GM18511 (cell line): ENCODE measurements around the gene RNLS.
A peak's percentile ranks its signal among the peaks of the same experiment; 100 is the strongest.

Experiments used
- ATAC-seq: cut with Tn5 transposase; IDR thresholded peaks from one replicate; pipeline ENCODE4 v1.9.1; 2021; ENCODE audit warnings: mild to moderate bottlenecking, moderate library complexity; ENCODE audit not compliant: unreplicated experiment

The RNLS gene

GRCh38 chr10:88553116-88553752, 29.9 kb downstream of the RNLS start:
- ATAC-seq: peak; percentile 67

GRCh38 chr10:88551246-88551645, 31.9 kb downstream of the RNLS start:
- no peak for ATAC-seq

- ATAC-seq: no peak
Measured at GRCh38 chr10:88546497-88546896, 36.6 kb downstream of the RNLS start.

- ATAC-seq: no peak
Measured at GRCh38 chr10:88545359-88545758, 37.8 kb downstream of the RNLS start.

GRCh38 chr10:88544140-88544870, 38.8 kb downstream of the RNLS start:
- ATAC-seq: no peak

- no peak for ATAC-seq
Measured at GRCh38 chr10:88542522-88542921, 40.6 kb downstream of the RNLS start.

GRCh38 chr10:88541116-88541626, 41.9 kb downstream of the RNLS start:
- ATAC-seq: no peak

- no peak for ATAC-seq
Measured at GRCh38 chr10:88540351-88540750, 42.8 kb downstream of the RNLS start.

- no peak for ATAC-seq
Measured at GRCh38 chr10:88538048-88538447, 45.1 kb downstream of the RNLS start.

GRCh38 chr10:88537322-88537721, 45.8 kb downstream of the RNLS start:
- ATAC-seq: no peak

- ATAC-seq: no peak
Measured at GRCh38 chr10:88536437-88536836, 46.7 kb downstream of the RNLS start.

GRCh38 chr10:88534072-88534665, 48.9 kb downstream of the RNLS start:
- ATAC-seq: no peak

GRCh38 chr10:88531392-88532052, 51.6 kb downstream of the RNLS start:
- no peak for ATAC-seq

GRCh38 chr10:88530629-88531391, 52.3 kb downstream of the RNLS start:
- ATAC-seq: no peak

- ATAC-seq: no peak
Measured at GRCh38 chr10:88530093-88530492, 53.0 kb downstream of the RNLS start.

- ATAC-seq: no peak
Measured at GRCh38 chr10:88528806-88529570, 54.1 kb downstream of the RNLS start.

- no peak for ATAC-seq
Measured at GRCh38 chr10:88528201-88528600, 54.9 kb downstream of the RNLS start.

GRCh38 chr10:88527245-88527644, 55.9 kb downstream of the RNLS start:
- no peak for ATAC-seq

GRCh38 chr10:88526501-88527105, 56.5 kb downstream of the RNLS start:
- no peak for ATAC-seq
